GM20000 (cell line): ENCODE measurements around the gene TTC7B.

Experiments
- DNase-seq: peaks from one replicate; pipeline ENCODE4 v3.0.0; 2012; ENCODE audit warnings: low spot score
- CTCF ChIP-seq: IDR thresholded peaks from 2 replicates; pipeline ENCODE4 v1.5.1; 2012; ENCODE audit warnings: mild to moderate bottlenecking, control low read depth; ENCODE audit errors: extremely low read depth, missing control alignments

Gene TTC7B

GRCh38 chr14:90538716-90539495 lies 277.3 kb downstream of the TTC7B start:
- TF ChIP-seq CTCF, result no peak

GRCh38 chr14:90538095-90538494 lies 278.1 kb downstream of the TTC7B start:
- TF ChIP-seq CTCF, result no peak
- DNase-seq, result no peak

More at GRCh38 chr14:90538716-90539495, 277.3 kb downstream of the TTC7B start:
- no peak for DNase-seq

DNA sequence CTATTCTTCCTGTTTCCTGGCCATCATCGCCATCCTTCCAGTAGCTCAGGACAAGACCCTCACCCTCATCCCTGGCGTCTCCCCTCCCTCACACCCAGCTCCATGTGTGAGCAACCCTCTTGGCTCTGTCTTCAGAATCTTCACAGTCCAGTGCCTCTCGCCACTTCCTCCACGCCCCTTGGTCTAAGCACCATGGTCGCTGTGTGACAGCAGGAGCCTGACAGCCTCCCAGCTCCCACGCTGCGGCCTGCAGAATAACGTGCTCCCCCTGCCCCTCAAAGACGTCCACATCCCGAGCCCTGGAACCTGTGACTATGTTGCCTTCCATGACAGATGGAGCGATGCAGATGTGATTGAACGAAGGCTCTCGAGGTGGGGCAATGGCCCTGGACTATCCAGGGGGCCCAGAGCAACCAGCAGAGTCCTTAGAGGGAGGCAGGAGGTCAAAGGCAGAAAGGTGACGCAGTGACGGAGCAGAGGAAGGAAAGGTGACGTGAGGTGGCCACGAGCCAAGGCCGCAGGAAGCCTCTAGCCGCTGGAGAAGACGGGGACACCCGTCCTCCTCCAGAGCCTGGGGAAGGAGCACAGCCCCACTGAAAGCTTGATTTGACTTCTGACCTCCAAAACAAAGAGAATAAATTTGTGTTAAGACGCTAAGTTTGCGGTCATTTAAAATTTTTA lies 279.6 kb downstream of the TTC7B start:
- no peak for TF ChIP-seq CTCF
- no peak for DNase-seq

DNA sequence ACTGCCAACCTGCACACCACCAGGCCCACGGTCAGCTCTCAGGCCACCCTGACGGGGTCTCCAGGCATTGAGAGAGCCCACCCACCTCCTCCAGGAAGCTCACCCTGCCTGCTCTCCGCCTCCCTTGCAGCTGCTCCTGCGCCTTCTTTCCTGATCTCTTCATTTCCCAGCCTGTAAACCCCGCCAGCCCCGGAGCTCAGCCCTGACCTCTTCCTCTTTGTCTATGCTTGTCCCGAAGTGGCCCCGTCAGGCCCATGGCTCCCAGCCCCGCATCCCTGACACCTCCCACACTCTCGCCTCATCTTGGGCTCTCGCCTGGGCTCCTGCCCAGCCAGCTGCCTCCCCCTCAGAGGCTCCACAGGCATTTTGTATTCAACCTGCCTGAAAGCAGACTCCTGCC lies 280.1 kb downstream of the TTC7B start:
- TF ChIP-seq CTCF, result no peak
- no peak for DNase-seq

- TF ChIP-seq CTCF, result no peak
- DNase-seq, result no peak
Measured at GRCh38 chr14:90535556-90536090, 280.6 kb downstream of the TTC7B start.

GRCh38 chr14:90534838-90535555 lies 281.2 kb downstream of the TTC7B start:
- no peak for DNase-seq
- TF ChIP-seq CTCF, result no peak
